ENCODE measurements around the gene TBC1D13. TPM values are rescaled to one million over a fixed set of nuclear protein-coding genes. Genes with fewer than 3 reads are reported as not detected.

The TBC1D13 gene
- total and polyA plus RNA-seq, 9 of the 15 experiments (the other 6 are each of a cell fraction or from before 2014, with no cell fraction given), result 2.3 to 28.7 (median 11.4) TPM

DNA sequence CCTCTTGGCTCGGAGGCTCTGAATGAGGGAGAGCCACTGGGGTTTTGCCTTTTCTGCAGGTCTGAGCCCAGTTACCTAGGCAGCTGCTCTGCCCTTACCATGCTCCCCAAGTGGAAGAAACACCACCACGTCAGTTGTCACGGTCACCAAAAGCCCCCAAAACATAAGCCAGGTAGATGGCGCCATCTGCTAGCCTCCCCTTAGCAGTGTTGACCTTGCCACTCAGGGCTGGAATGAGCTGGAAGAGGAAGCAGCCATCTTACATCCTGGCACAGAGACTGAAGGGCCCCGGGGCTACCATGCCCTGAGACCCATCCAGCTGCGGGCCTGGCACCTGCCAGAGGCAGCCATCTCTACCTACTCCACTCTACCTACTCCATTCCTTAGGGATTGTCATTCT, 22.7 kb upstream of the TBC1D13 start (continued):
- TF ChIP-seq, protein P1, sequence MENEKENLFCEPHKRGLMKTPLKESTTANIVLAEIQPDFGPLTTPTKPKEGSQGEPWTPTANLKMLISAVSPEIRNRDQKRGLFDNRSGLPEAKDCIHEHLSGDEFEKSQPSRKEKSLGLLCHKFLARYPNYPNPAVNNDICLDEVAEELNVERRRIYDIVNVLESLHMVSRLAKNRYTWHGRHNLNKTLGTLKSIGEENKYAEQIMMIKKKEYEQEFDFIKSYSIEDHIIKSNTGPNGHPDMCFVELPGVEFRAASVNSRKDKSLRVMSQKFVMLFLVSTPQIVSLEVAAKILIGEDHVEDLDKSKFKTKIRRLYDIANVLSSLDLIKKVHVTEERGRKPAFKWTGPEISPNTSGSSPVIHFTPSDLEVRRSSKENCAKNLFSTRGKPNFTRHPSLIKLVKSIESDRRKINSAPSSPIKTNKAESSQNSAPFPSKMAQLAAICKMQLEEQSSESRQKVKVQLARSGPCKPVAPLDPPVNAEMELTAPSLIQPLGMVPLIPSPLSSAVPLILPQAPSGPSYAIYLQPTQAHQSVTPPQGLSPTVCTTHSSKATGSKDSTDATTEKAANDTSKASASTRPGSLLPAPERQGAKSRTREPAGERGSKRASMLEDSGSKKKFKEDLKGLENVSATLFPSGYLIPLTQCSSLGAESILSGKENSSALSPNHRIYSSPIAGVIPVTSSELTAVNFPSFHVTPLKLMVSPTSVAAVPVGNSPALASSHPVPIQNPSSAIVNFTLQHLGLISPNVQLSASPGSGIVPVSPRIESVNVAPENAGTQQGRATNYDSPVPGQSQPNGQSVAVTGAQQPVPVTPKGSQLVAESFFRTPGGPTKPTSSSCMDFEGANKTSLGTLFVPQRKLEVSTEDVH (IDR thresholded peaks at IDR 0.05; ENCODE audit: low read depth, partially characterized antibody), result no peak
- TF ChIP-seq, protein P2, sequence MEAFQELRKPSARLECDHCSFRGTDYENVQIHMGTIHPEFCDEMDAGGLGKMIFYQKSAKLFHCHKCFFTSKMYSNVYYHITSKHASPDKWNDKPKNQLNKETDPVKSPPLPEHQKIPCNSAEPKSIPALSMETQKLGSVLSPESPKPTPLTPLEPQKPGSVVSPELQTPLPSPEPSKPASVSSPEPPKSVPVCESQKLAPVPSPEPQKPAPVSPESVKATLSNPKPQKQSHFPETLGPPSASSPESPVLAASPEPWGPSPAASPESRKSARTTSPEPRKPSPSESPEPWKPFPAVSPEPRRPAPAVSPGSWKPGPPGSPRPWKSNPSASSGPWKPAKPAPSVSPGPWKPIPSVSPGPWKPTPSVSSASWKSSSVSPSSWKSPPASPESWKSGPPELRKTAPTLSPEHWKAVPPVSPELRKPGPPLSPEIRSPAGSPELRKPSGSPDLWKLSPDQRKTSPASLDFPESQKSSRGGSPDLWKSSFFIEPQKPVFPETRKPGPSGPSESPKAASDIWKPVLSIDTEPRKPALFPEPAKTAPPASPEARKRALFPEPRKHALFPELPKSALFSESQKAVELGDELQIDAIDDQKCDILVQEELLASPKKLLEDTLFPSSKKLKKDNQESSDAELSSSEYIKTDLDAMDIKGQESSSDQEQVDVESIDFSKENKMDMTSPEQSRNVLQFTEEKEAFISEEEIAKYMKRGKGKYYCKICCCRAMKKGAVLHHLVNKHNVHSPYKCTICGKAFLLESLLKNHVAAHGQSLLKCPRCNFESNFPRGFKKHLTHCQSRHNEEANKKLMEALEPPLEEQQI (IDR thresholded peaks at IDR 0.05), result no peak
- TF ChIP-seq NR3C1 (CRISPR knock-in tag; IDR thresholded peaks at IDR 0.05) (no peak), NCOA1 (IDR thresholded peaks at IDR 0.05; ENCODE audit: low read depth) (no peak), YY1 (IDR thresholded peaks at IDR 0.05; ENCODE audit: borderline replicate concordance in 1 of 3, control insufficient read depth in 1 of 3, extremely low read depth in 1 of 3, insufficient read depth in 3 of 3, insufficient read length in 1 of 3, insufficient replicate concordance in 2 of 3, low read depth in 1 of 3, low read length in 2 of 3) (peak in 2 of 3 experiments; percentile 28 to 82), CBFA2T2 (conservative IDR thresholded peaks at IDR 0.05) (no peak), ELF2 (CRISPR knock-in tag; IDR thresholded peaks at IDR 0.05) (no peak), POLR2AphosphoS2 (IDR thresholded peaks at IDR 0.05; ENCODE audit: low read length) (no peak)
- TF ChIP-seq, protein P3, sequence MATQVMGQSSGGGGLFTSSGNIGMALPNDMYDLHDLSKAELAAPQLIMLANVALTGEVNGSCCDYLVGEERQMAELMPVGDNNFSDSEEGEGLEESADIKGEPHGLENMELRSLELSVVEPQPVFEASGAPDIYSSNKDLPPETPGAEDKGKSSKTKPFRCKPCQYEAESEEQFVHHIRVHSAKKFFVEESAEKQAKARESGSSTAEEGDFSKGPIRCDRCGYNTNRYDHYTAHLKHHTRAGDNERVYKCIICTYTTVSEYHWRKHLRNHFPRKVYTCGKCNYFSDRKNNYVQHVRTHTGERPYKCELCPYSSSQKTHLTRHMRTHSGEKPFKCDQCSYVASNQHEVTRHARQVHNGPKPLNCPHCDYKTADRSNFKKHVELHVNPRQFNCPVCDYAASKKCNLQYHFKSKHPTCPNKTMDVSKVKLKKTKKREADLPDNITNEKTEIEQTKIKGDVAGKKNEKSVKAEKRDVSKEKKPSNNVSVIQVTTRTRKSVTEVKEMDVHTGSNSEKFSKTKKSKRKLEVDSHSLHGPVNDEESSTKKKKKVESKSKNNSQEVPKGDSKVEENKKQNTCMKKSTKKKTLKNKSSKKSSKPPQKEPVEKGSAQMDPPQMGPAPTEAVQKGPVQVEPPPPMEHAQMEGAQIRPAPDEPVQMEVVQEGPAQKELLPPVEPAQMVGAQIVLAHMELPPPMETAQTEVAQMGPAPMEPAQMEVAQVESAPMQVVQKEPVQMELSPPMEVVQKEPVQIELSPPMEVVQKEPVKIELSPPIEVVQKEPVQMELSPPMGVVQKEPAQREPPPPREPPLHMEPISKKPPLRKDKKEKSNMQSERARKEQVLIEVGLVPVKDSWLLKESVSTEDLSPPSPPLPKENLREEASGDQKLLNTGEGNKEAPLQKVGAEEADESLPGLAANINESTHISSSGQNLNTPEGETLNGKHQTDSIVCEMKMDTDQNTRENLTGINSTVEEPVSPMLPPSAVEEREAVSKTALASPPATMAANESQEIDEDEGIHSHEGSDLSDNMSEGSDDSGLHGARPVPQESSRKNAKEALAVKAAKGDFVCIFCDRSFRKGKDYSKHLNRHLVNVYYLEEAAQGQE (IDR thresholded peaks at IDR 0.05; ENCODE audit: borderline replicate concordance), result peak; percentile 16; the same call in 1 of the 2 replicates
- TF ChIP-seq, protein P3 (CRISPR knock-in tag; IDR thresholded peaks at IDR 0.05; ENCODE audit: low read depth), result no peak
- TF ChIP-seq, protein P4, sequence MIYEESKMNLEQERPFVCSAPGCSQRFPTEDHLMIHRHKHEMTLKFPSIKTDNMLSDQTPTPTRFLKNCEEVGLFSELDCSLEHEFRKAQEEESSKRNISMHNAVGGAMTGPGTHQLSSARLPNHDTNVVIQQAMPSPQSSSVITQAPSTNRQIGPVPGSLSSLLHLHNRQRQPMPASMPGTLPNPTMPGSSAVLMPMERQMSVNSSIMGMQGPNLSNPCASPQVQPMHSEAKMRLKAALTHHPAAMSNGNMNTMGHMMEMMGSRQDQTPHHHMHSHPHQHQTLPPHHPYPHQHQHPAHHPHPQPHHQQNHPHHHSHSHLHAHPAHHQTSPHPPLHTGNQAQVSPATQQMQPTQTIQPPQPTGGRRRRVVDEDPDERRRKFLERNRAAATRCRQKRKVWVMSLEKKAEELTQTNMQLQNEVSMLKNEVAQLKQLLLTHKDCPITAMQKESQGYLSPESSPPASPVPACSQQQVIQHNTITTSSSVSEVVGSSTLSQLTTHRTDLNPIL (CRISPR knock-in tag; IDR thresholded peaks at IDR 0.05), result no peak
- TF ChIP-seq, protein P5, sequence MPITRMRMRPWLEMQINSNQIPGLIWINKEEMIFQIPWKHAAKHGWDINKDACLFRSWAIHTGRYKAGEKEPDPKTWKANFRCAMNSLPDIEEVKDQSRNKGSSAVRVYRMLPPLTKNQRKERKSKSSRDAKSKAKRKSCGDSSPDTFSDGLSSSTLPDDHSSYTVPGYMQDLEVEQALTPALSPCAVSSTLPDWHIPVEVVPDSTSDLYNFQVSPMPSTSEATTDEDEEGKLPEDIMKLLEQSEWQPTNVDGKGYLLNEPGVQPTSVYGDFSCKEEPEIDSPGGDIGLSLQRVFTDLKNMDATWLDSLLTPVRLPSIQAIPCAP (CRISPR knock-in tag; IDR thresholded peaks at IDR 0.05; ENCODE audit: borderline replicate concordance), result no peak
